GM12878 (cell line): ENCODE data around the gene CAMK4. TPM values are rescaled to one million over a fixed set of nuclear protein-coding genes. Genes with fewer than 3 reads are reported as not detected.

Experiments used
- ATAC-seq: fragments of 200-7000 bp; cut with Tn5 transposase; 3 replicates; pipeline ENCODE4 v1.9.1; 2020; ENCODE audit warnings: mild to moderate bottlenecking, moderate library complexity
- BruUV-seq: library from RNA; stranded (reverse); fragments of 400-500 nt; replicated peaks from 2 replicates; lab custom pipeline; 2021; lab: Mats Ljungman, UMichigan
- CTCF ChIA-PET: fragments of 300-600 bp; sonication (Branson Sonifier 250); formaldehyde crosslinking; extraction: SDS; loops from one replicate; lab custom pipeline; 2021; ENCODE audit warnings: inconsistent platforms; lab: Yijun Ruan, JAX
- POLR2A ChIA-PET: fragments of 350-600 bp; formaldehyde crosslinking; extraction: SDS; loops from one replicate; lab custom pipeline; 2021; ENCODE audit warnings: inconsistent platforms; lab: Charles Lee
- RAD21 ChIA-PET: fragments of 300-600 bp; sonication (Branson Sonifier 250); formaldehyde crosslinking; loops from one replicate; lab custom pipeline; 2023; ENCODE audit warnings: antibody characterized with exemption; ENCODE audit not compliant: unreplicated experiment; lab: Charles Lee
- SMC1A ChIA-PET: fragments of 300-600 bp; sonication (Branson Sonifier 250); formaldehyde crosslinking; loops from one replicate; lab custom pipeline; 2023; ENCODE audit not compliant: unreplicated experiment, uncharacterized antibody; lab: Charles Lee
- DNase-seq: peaks from one replicate; pipeline ENCODE4 v3.0.0-alpha.2; 2011; ENCODE audit warnings: low read depth, low spot score
- FAIRE-seq: peaks from 3 replicates; lab custom pipeline; 2011; peaks lifted over from hg19 to GRCh38; lab: Jason Lieb, UNC
- H2AFZ ChIP-seq: 2 replicates; pipeline ENCODE4 v1.6.0; 2011; ENCODE audit warnings: low read depth, low read length, control low read depth; ENCODE audit not compliant: control insufficient read depth
- H3K27ac ChIP-seq: 2 replicates; pipeline ENCODE4 v1.5.1; 2011; ENCODE audit warnings: control low read depth; ENCODE audit not compliant: control insufficient read depth, insufficient read depth
- H3K27me3 ChIP-seq, 2 experiments: replicated peaks in 1 of 2; 2 replicates each; pipeline versions ENCODE4 v1.6.0 to v1.6.1; 2011; ENCODE audit warnings: low read length in 1 of 2; ENCODE audit not compliant: control insufficient read depth in 2 of 2, insufficient read depth in 2 of 2
- H3K36me3 ChIP-seq, 2 experiments: 2 replicates each; pipeline ENCODE4 v1.5.1; 2011; ENCODE audit warnings: low read length in 1 of 2; ENCODE audit not compliant: control insufficient read depth in 2 of 2, insufficient read depth in 2 of 2
- H3K4me1 ChIP-seq: 2 replicates; pipeline ENCODE4 v1.6.1; 2011; ENCODE audit warnings: mild to moderate bottlenecking, low read length, moderate library complexity, mixed read lengths; ENCODE audit not compliant: control insufficient read depth, insufficient read depth
- H3K4me2 ChIP-seq: 2 replicates; pipeline ENCODE4 v1.6.0; 2011; ENCODE audit warnings: control low read depth; ENCODE audit not compliant: control insufficient read depth, insufficient read depth
- H3K4me3 ChIP-seq: fragments of 200-600 bp; sonication (generic); 2 replicates; pipeline ENCODE4 v1.5.1; 2016
- H3K79me2 ChIP-seq: 2 replicates; pipeline ENCODE4 v1.6.0; 2011; ENCODE audit warnings: low read length; ENCODE audit not compliant: control insufficient read depth, insufficient read depth
- H3K9ac ChIP-seq: 2 replicates; pipeline ENCODE4 v1.8.0; 2011; ENCODE audit warnings: low read length, control low read depth, mixed read lengths; ENCODE audit not compliant: control insufficient read depth, insufficient read depth
- H3K9me3 ChIP-seq: replicated peaks from 3 replicates; pipeline ENCODE4 v1.5.1; 2011; ENCODE audit warnings: mild to moderate bottlenecking, low read length; ENCODE audit not compliant: control insufficient read depth, insufficient read depth
- H4K20me1 ChIP-seq: 2 replicates; pipeline ENCODE4 v1.6.0; 2011; ENCODE audit not compliant: control insufficient read depth, insufficient read depth
- BCL3 ChIP-seq: IDR thresholded peaks from 2 replicates; pipeline ENCODE4 v1.6.1; 2011; ENCODE audit warnings: borderline replicate concordance, low read depth, mild to moderate bottlenecking, moderate library complexity, low read length; ENCODE audit not compliant: insufficient read depth, poor library complexity, severe bottlenecking
- DPF2 ChIP-seq: fragments of 450-650 bp; IDR thresholded peaks from 2 replicates; pipeline ENCODE4 v1.6.1; 2017; ENCODE audit warnings: mild to moderate bottlenecking
- POLR2AphosphoS5 ChIP-seq: IDR thresholded peaks from 2 replicates; pipeline ENCODE4 v1.6.1; 2011; ENCODE audit warnings: mild to moderate bottlenecking, low read length, inconsistent platforms
- TBL1XR1 ChIP-seq: IDR thresholded peaks from 2 replicates; pipeline ENCODE4 v1.6.1; 2012; ENCODE audit warnings: low read depth, low read length, improper control_type of control experiment
- ZNF384 ChIP-seq: IDR thresholded peaks from 2 replicates; pipeline ENCODE4 v1.6.1; 2012; ENCODE audit warnings: low read depth, mild to moderate bottlenecking, low read length, improper control_type of control experiment, borderline replicate concordance
- WGBS: methylation state at CpG from one replicate; pipeline ENCODE4 v1.1.6; 2016; ENCODE audit warnings: low lambda C conversion rate; ENCODE audit not compliant: insufficient replicate concordance, insufficient coverage; ENCODE audit errors: missing lambda C conversion rate; 5-methylcytosine and 5-hydroxymethylcytosine counted together
- in situ Hi-C: fragments of 300-500 bp; cut with MboI; formaldehyde crosslinking; loops from 9 replicates; pipeline ENCODE4 v1.14.3; 2018; ENCODE audit warnings: mixed read lengths
- intact Hi-C: fragments of 100-400 bp; cut with micrococcal nuclease; formaldehyde crosslinking; loops from one replicate; pipeline ENCODE4 v1.14.2; 2022; ENCODE audit not compliant: unreplicated experiment
- polyA plus RNA-seq, 11 experiments: library from polyadenylated mRNA; depleted of rRNA in 4 of 11; unstranded in 6 of 11; stranded (reverse) in 5 of 11; fragments of >200 nt; fragmentation: Nextera tagmentation in 4 of 11; fragmentation: Illumina TruSeq in 1 of 11; extraction: Ambion mirVana in 4 of 11; extraction: Trizol in 1 of 11; gene quantifications; 1 replicate in 1 of 11; 2 replicates in 10 of 11; pipeline versions ENCODE4 v1.2.1 to v1.2.3, GENCODE V29; 2011 to 2016; ENCODE audit warnings: inconsistent platforms in 2 of 11, missing spikeins in 2 of 11, low read depth in 1 of 11
- total RNA-seq, 4 experiments: library from RNA; depleted of rRNA in 3 of 4; stranded (reverse); fragments of >200 nt in 3 of 4; fragmentation: Illumina TruSeq in 1 of 4; extraction: Trizol in 1 of 4; gene quantifications; 2 replicates each; pipeline versions ENCODE4 v1.2.1 to v1.2.3, GENCODE V29; 2013 to 2021

The CAMK4 gene
- total and polyA plus RNA-seq, 10 of the 15 experiments (the other 5 are each of a cell fraction or from before 2014, with no cell fraction given), result 13.3 to 51.9 (median 35.3) TPM

GRCh38 chr5:111495159-111495558 is 271.0 kb downstream of the CAMK4 start:
- Histone ChIP-seq H3K9ac (no peak overlapping the region), H3K4me2 (no peak overlapping the region), H3K36me3 (peaks cover 5 to 25% of the 10 kb centered on the region in 2 experiments), H2AFZ (no peak overlapping the region), H4K20me1 (no peaks in the 10 kb centered on the region), H3K27ac (peak overlapping the region; percentile 62), H3K79me2 (peaks cover 17% of the 10 kb centered on the region), H3K4me1 (peaks cover 15% of the 10 kb centered on the region; the same call in 1 of the 2 replicates), H3K4me3 (no peak overlapping the region), H3K9me3 (no peaks in the 10 kb centered on the region), H3K27me3 (no peaks in the 10 kb centered on the region)
- WGBS, result 100% methylated on average over 1 of the region's 1 CpG
- intact Hi-C loops (no loop called here), in situ Hi-C loops (no loop called here)
- ChIA-PET CTCF (interaction anchor here (1.0 to 6.2 kb wide), 5 partner anchors 11 to 651 kb away, joined by 3 to 45 read pairs (median 8); no protein-coding TSS in a partner anchor), SMC1A (interaction anchor here (1.0 to 6.9 kb wide), 6 partner anchors 11 to 266 kb away, joined by 3 to 46 read pairs (median 14); no protein-coding TSS in a partner anchor), POLR2A (interaction anchor here (2.2 to 4.5 kb wide), 3 partner anchors 11 to 17 kb away, joined by 6 to 34 read pairs (median 9); partner anchors contain the start of gene STARD4), RAD21 (interaction anchor here (2.7 to 6.7 kb wide), 2 partner anchors 12 to 216 kb away, joined by 8 to 55 read pairs; no protein-coding TSS in a partner anchor)
- no peak for FAIRE-seq
- TF ChIP-seq BCL3 (no peak), DPF2 (no peak), POLR2AphosphoS5 (0 out of 2 replicates have a peak, but pooled peaks have one; percentile 22)
- ATAC-seq, result peak; percentile 14
- DNase-seq, result no peak
- no TSS peak for BruUV-seq

GRCh38 chr5:111498346-111498745 is 274.2 kb downstream of the CAMK4 start:
- H3K9me3 ChIP-seq, result no peaks in the 10 kb centered on the region
- no peaks in the 10 kb centered on the region for H4K20me1 ChIP-seq
- peak; percentile 9; the same call in 1 of the 3 replicates for ATAC-seq
- H3K9ac ChIP-seq, result no peak overlapping the region
- peak; percentile 38; the same call in 1 of the 2 replicates for TF ChIP-seq ZNF384
- TF ChIP-seq TBL1XR1, result no peak
- TF ChIP-seq, all 136 proteins: peak for 1
- FAIRE-seq (no peak), DNase-seq (no peak)
- 0 out of 2 replicates have a peak overlapping the region, but pooled peaks have one; percentile 26 for H3K4me3 ChIP-seq
- H3K27me3 ChIP-seq, result no peaks in the 10 kb centered on the region
- no TSS peak for BruUV-seq
- peaks cover 28% of the 10 kb centered on the region for H3K79me2 ChIP-seq
- SMC1A ChIA-PET, result interaction anchor here (5.5 to 6.9 kb wide), 2 partner anchors 12 to 15 kb away, joined by 23 to 46 read pairs; no protein-coding TSS in a partner anchor
- CTCF ChIA-PET, result interaction anchor here (0.7 to 6.2 kb wide), 4 partner anchors 8 to 469 kb away, joined by 3 to 45 read pairs (median 4); no protein-coding TSS in a partner anchor
- peaks cover 15% of the 10 kb centered on the region; the same call in 1 of the 2 replicates for H3K4me1 ChIP-seq
- 28% methylated on average over 1 of the region's 1 CpG for WGBS
- peaks cover 7 to 29% of the 10 kb centered on the region in 2 experiments for H3K36me3 ChIP-seq
- RAD21 ChIA-PET, result interaction anchor here (3.6 to 6.7 kb wide), 2 partner anchors 9 to 14 kb away, joined by 21 to 55 read pairs; partner anchors contain the start of gene STARD4
- POLR2A ChIA-PET, result interaction anchor here (1.0 to 4.5 kb wide), 2 partner anchors 8 to 11 kb away, joined by 3 to 34 read pairs; no protein-coding TSS in a partner anchor
- H3K4me2 ChIP-seq, result peak overlapping the region; percentile 22; the same call in 1 of the 2 replicates
- in situ Hi-C loops (no loop called here), intact Hi-C loops (no loop called here)
- H3K27ac ChIP-seq, result no peak overlapping the region
- no peak overlapping the region for H2AFZ ChIP-seq
